Measurements from ENCODE around the gene IL25.

GRCh38 chr14:23377198-23377550, 4.6 kb downstream of the IL25 start:
- no peak for TF ChIP-seq EZH2 (IDR thresholded peaks at IDR 0.05; ENCODE audit: insufficient read depth, poor library complexity, severe bottlenecking)
- TF ChIP-seq EZH2phosphoT487 (IDR thresholded peaks at IDR 0.05; ENCODE audit: insufficient read depth, low read depth): no peak
